Measurements from ENCODE around the gene TEX29.

The TEX29 gene

GRCh38 chr13:111322916-111323331 lies 2.5 kb downstream of the TEX29 start:
- H3K4me3 ChIP-seq (ENCODE audit: low read depth, low read length), result no peak overlapping the region
- POLR2A ChIA-PET, result no interaction called here
- H3K4me1 ChIP-seq (ENCODE audit: control insufficient read depth, insufficient read depth, low read length), result no peaks in the 10 kb centered on the region
- no peak for TF ChIP-seq GLIS1 (tag by site-specific recombination; IDR thresholded peaks at IDR 0.05)
- no peak for TF ChIP-seq ZNF830 (tag by site-specific recombination; IDR thresholded peaks at IDR 0.05; ENCODE audit: low read depth)
- TF ChIP-seq ZNF449 (tag by site-specific recombination; IDR thresholded peaks at IDR 0.05), result no peak
- no peak overlapping the region for H3K27ac ChIP-seq (ENCODE audit: extremely low read depth, low read depth, low read length)
- H3K36me3 ChIP-seq (ENCODE audit: control insufficient read depth in 2 of 2, insufficient read depth in 1 of 2, low read length in 2 of 2), result no peaks in the 10 kb centered on the region
- CTCF ChIA-PET, result interaction anchor here (0.6 kb wide), 1 partner anchor 91 kb away, joined by 4 read pairs; no protein-coding TSS in a partner anchor
- no peaks in the 10 kb centered on the region for H3K9me3 ChIP-seq (ENCODE audit: control insufficient read depth, insufficient read depth, low read depth, low read length)

GRCh38 chr13:111323549-111323948 lies 3.1 kb downstream of the TEX29 start:
- no peaks in the 10 kb centered on the region for H3K4me1 ChIP-seq (ENCODE audit: control insufficient read depth, insufficient read depth, low read length)
- H3K9me3 ChIP-seq (ENCODE audit: control insufficient read depth, insufficient read depth, low read depth, low read length), result no peaks in the 10 kb centered on the region
- H3K36me3 ChIP-seq (ENCODE audit: control insufficient read depth in 2 of 2, insufficient read depth in 1 of 2, low read length in 2 of 2), result no peaks in the 10 kb centered on the region
- ChIA-PET CTCF (no interaction called here), POLR2A (no interaction called here)
- no peak for TF ChIP-seq ZNF214 (tag by site-specific recombination; IDR thresholded peaks at IDR 0.05; ENCODE audit: borderline replicate concordance)
- no peak for TF ChIP-seq ZNF501 (tag by site-specific recombination; IDR thresholded peaks at IDR 0.05)
- no peak for TF ChIP-seq ZNF239 (tag by site-specific recombination; IDR thresholded peaks at IDR 0.05)
- no peak overlapping the region for H3K27ac ChIP-seq (ENCODE audit: extremely low read depth, low read depth, low read length)
- no peak overlapping the region for H3K4me3 ChIP-seq (ENCODE audit: low read depth, low read length)

- CTCF ChIA-PET, result interaction anchor here (0.6 to 0.7 kb wide), 2 partner anchors 67 to 176 kb away, joined by 3 read pairs; no protein-coding TSS in a partner anchor
- no peak for TF ChIP-seq PATZ1 (tag by site-specific recombination; IDR thresholded peaks at IDR 0.05)
- TF ChIP-seq INSM2 (tag by site-specific recombination; IDR thresholded peaks at IDR 0.05), result no peak
- no peak for TF ChIP-seq GLI4 (tag by site-specific recombination; IDR thresholded peaks at IDR 0.05)
- no peak for TF ChIP-seq ZNF48 (tag by site-specific recombination; IDR thresholded peaks at IDR 0.05)
- no peak for TF ChIP-seq ZBTB8A (tag by site-specific recombination; IDR thresholded peaks at IDR 0.05)
- TF ChIP-seq ZNF513 (tag by site-specific recombination; IDR thresholded peaks at IDR 0.05), result no peak
- TF ChIP-seq PRDM4 (tag by site-specific recombination; IDR thresholded peaks at IDR 0.05), result no peak
- no peak for TF ChIP-seq ZNF311 (tag by site-specific recombination; IDR thresholded peaks at IDR 0.05; ENCODE audit: borderline replicate concordance)
- TF ChIP-seq ZNF704 (tag by site-specific recombination; IDR thresholded peaks at IDR 0.05), result no peak
- Histone ChIP-seq H3K27ac (ENCODE audit: extremely low read depth, low read depth, low read length) (no peak overlapping the region), H3K9me3 (ENCODE audit: control insufficient read depth, insufficient read depth, low read depth, low read length) (no peaks in the 10 kb centered on the region), H3K4me3 (ENCODE audit: low read depth, low read length) (no peak overlapping the region), H3K36me3 (ENCODE audit: control insufficient read depth in 2 of 2, insufficient read depth in 1 of 2, low read length in 2 of 2) (no peaks in the 10 kb centered on the region), H3K4me1 (ENCODE audit: control insufficient read depth, insufficient read depth, low read length) (no peaks in the 10 kb centered on the region)
- POLR2A ChIA-PET, result no interaction called here
These were observed 3.7 kb downstream of the TEX29 start for GRCh38 chr13:111323950-111324651.
